Fibroblast of pulmonary artery (primary cell): Measurements from ENCODE around the gene CTNNA2.
"Not testable (repeated sequence)": the region's sequence is repeated elsewhere in the genome, so short reads cannot be mapped to it uniquely, and the experiment has no call there.

Experiments
- DNase-seq: peaks from one replicate; pipeline ENCODE4 v3.0.0-alpha.2; 2010; ENCODE audit warnings: low read depth
- H3K4me3 ChIP-seq: replicated peaks from 2 replicates; pipeline ENCODE4 v1.5.1; 2011; ENCODE audit warnings: low read depth, mild to moderate bottlenecking, control low read depth, low read length, moderate library complexity
- CTCF ChIP-seq: IDR thresholded peaks from 2 replicates; pipeline ENCODE4 v1.5.1; 2011; ENCODE audit warnings: mild to moderate bottlenecking, control low read depth, low read length, inconsistent platforms; ENCODE audit errors: missing control alignments

Gene CTNNA2

GRCh38 chr2:80028051-80028450 is 515.2 kb downstream of the CTNNA2 start:
- H3K4me3 ChIP-seq, result no peak overlapping the region
- DNase-seq, result no peak
- TF ChIP-seq CTCF, result no peak

GRCh38 chr2:80028584-80028983 is 515.7 kb downstream of the CTNNA2 start:
- TF ChIP-seq CTCF, result no peak
- DNase-seq, result no peak
- H3K4me3 ChIP-seq, result no peak overlapping the region

GRCh38 chr2:80030135-80030534 is 517.3 kb downstream of the CTNNA2 start:
- no peak for TF ChIP-seq CTCF
- DNase-seq, result no peak
- no peak overlapping the region for H3K4me3 ChIP-seq

- H3K4me3 ChIP-seq, DNase-seq: not testable (repeated sequence)
Measured at GRCh38 chr2:80032684-80033083, 519.8 kb downstream of the CTNNA2 start.

- TF ChIP-seq CTCF, result no peak
- no peak overlapping the region for H3K4me3 ChIP-seq
- DNase-seq, result no peak
Measured at GRCh38 chr2:80035749-80036285, 523.0 kb downstream of the CTNNA2 start.

- no peak overlapping the region for H3K4me3 ChIP-seq
- DNase-seq, result no peak
- TF ChIP-seq CTCF, result no peak
Measured at GRCh38 chr2:80037310-80037709, 524.5 kb downstream of the CTNNA2 start.

GRCh38 chr2:80040226-80040625 is 527.4 kb downstream of the CTNNA2 start:
- no peak for DNase-seq
- H3K4me3 ChIP-seq, result no peak overlapping the region
- no peak for TF ChIP-seq CTCF
